ENCODE data around the gene CUEDC2.

CUEDC2 gene

GRCh38 chr10:102424916-102425315, 7.5 kb downstream of the CUEDC2 start:
- no peak for DNase-seq (ENCODE audit: low read depth)

DNA sequence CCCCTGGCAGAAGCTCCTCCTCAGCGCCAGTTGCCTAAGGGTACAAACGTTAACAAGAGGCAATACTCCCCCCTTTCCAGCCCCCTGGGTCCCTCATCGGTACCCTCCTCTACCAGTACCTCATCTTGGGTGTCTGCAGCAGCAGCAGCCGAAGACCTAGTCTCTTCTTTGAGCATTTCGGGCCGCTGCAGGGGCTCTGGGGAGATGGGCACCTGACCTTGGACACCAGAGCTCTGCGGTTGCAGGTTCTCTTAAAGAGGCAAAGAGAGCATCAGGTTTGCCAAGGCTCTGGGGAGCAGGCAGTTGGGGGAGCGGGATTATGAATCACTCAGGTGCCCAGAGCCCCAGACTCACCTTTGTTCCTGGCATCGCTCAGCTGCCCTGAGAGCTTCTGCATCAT, 8.2 kb downstream of the CUEDC2 start:
- no peak for DNase-seq (ENCODE audit: low read depth)

DNA sequence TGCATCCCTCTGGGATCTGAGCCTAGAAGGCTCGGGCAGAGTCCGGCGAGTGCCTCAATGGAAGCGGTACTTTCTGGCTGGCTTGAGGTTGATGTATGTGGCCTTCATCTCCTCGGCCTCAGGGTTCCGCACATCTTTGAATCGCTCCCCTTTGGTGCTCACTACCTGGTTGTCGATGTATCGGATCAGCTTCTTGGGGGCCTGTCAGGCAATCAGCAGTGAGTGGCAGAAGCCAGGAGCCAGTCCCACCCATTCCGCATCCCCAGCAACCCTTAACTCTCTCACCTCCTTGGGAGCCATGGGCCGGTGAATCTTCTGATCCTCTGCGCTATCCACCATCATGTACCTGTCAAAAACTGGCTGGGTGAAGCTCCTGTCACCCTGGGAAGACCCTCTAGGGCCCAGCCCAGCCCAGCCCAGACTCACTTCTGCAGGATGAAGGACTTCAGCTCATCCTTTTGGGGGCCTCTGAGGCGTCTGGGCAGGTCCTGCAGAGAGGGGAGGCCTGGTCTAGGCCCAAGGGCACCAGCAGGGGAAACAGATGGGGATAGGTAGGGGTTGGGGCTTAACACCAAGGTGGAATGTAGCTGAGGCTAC, 8.9 kb downstream of the CUEDC2 start:
- DNase-seq (ENCODE audit: low read depth) = no peak

DNA sequence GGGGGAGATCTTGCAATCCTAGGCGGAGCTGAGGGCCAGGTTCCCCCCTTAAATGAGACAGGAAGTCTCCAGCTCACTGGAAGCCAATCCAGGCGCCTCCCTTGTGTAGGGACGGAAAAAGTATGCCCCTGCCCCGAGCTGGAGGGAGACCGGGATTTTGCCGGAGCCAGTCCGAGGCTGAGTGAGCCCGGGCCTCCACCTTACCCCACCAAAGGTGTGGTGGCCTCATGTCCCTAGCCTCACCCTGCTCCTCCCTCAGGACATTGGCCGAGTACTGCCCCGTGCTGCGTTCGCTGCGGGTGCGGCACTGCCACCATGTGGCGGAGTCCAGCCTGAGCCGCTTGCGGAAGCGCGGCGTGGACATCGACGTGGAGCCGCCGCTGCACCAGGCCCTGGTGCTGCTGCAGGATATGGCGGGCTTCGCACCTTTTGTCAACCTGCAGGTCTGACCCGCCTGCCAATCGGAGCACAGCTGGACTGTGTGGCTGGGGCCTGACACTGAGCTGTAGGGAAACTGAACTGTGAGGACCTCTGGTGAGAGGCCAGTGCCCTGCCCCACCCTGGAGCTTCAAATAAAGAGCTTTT, 9.7 kb downstream of the CUEDC2 start:
- peak; percentile 46 for DNase-seq (ENCODE audit: low read depth)

- no peak for DNase-seq (ENCODE audit: low read depth)
Observed at GRCh38 chr10:102421757-102422512, 10.4 kb downstream of the CUEDC2 start.

DNA sequence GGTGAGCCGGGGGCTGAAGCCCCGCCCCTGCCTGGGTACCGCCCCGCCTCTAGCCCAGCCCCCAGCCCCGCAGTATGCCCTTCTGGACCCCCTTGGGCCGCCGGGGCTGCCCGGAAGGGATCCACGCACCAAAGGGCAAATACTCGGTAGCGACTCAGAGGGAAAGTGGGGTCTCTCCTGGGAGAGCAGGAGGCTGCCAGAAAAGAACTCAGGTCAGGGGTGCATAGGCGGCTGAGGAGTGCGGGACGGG, 10.9 kb downstream of the CUEDC2 start:
- DNase-seq (ENCODE audit: low read depth) = no peak

GRCh38 chr10:102420714-102421506, 11.5 kb downstream of the CUEDC2 start, which contains the start of gene FBXL15:
Gene FBXL15, plus strand, starts transcription at chr10:102420836. Its CDS starts 294 bp downstream, at chr10:102421130.
- DNase-seq (ENCODE audit: low read depth) = peak; percentile 95

- DNase-seq (ENCODE audit: low read depth) = no peak
Observed at GRCh38 chr10:102420181-102420713, 12.1 kb downstream of the CUEDC2 start.

DNA sequence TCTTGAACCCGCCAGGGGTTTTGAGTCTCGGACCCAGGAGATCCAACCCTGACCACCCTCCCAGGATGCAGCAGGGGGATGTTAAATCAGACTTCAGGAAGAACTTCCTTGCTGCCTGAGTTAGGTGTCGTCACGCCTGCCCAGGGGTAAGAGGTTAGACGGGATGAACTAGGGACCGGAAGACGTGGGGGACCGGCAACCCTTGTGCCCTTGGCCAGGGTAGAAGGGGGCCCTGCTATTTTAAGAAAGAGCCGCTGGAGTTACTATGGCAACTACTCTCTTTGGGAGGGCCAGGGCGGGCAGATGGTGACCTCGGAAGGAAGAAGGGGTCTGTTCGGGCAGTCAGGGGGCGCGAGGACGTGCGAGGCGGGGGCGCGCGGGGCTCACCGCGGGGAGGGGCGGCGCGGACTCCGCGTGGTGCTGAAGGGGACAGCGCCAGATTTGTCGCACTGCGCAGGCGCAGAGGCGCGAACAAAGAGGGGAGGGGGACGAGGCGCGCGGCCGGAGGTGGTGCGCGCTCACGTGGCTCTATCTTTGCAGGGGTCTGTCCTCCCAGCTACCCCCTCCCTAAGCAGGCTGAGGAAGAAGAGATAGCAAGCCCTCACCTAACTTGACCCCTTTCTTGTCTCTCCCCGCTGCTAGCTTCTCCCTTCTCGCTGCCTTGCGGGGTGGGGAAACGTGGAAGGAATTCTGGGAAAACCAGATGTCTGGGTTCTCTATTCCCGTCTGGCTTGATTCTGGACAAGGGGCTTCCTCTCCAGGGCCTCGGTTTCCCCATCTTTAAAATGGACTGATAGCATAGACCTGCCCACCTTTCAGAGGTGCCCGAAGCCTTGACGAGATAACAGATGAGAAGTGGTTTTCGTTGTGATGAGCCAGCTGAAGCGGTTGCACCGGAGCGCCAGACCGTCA, 12.8 kb downstream of the CUEDC2 start:
- no peak for DNase-seq (ENCODE audit: low read depth)

- DNase-seq (ENCODE audit: low read depth) = no peak
Observed at GRCh38 chr10:102418622-102419268, 13.6 kb downstream of the CUEDC2 start, which contains the start of gene PSD. Gene PSD, minus strand, starts transcription at chr10:102418785. Its CDS starts 1,747 bp downstream, at chr10:102417038.

GRCh38 chr10:102416695-102417094, 15.7 kb downstream of the CUEDC2 start:
- no peak for DNase-seq (ENCODE audit: low read depth)

DNA sequence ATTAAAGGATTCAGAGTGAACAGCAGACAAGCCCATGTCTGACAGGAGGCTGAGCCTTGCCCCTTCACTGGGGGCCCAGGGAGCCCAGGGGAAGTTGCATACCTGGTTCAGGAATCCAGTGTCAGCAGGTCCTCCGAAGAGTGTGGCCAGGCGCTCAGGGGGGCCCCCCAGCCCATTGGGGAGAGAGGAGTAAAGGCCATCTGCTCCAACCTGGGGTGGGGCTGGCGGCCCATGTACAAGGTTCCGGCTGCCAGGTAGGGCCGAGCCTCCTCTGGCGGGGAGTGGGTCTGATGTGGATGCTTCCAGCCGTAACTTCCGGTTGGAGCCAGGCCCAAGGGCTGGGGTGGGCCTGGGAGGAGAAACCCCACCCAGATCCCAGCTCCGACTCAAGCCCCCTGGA, 16.1 kb downstream of the CUEDC2 start:
- no peak for DNase-seq (ENCODE audit: low read depth)

DNA sequence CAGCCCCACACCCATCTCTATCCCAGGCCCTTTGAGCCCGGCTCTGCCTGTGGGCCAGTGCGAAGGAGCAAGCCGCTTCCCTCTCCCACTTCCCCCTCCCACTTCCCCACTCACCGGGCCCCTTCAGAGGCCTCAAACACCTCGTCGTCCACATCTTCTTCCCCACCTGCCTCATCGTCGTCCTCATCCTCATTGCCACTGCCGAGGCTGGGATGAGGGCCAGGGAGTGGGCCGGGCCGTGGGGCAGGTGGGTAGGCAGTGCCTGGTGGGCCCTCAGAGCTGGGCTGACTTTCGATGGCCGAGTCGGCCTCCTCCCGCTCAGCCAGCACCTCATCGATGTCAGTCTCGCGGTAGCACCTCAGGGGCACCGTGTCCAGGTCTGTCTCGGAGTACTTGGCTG, 17.6 kb downstream of the CUEDC2 start:
- no peak for DNase-seq (ENCODE audit: low read depth)

GRCh38 chr10:102413806-102414561, 18.4 kb downstream of the CUEDC2 start:
- no peak for DNase-seq (ENCODE audit: low read depth)

- DNase-seq (ENCODE audit: low read depth) = no peak
Observed at GRCh38 chr10:102413053-102413705, 19.2 kb downstream of the CUEDC2 start.

DNA sequence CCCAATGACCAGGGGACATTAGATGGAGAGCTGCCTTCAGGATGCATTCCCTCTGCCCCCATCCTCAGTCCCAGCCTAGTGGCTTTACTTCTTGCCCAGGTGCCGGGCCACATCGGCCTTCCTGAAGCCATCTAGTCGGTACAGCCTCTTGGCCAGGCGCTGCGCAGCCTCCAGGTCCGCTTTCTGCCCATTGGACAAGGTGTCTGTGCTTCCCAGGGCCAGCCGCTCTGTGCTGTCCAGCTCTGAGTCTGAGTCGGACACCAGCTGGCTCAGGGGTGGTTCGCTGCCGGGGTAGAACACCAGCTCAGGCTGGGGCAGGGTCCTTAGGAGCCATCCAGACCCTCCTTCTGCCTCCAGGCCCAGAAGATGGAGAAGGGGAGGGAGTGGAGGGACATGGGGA, 20.1 kb downstream of the CUEDC2 start:
- no peak for DNase-seq (ENCODE audit: low read depth)

DNA sequence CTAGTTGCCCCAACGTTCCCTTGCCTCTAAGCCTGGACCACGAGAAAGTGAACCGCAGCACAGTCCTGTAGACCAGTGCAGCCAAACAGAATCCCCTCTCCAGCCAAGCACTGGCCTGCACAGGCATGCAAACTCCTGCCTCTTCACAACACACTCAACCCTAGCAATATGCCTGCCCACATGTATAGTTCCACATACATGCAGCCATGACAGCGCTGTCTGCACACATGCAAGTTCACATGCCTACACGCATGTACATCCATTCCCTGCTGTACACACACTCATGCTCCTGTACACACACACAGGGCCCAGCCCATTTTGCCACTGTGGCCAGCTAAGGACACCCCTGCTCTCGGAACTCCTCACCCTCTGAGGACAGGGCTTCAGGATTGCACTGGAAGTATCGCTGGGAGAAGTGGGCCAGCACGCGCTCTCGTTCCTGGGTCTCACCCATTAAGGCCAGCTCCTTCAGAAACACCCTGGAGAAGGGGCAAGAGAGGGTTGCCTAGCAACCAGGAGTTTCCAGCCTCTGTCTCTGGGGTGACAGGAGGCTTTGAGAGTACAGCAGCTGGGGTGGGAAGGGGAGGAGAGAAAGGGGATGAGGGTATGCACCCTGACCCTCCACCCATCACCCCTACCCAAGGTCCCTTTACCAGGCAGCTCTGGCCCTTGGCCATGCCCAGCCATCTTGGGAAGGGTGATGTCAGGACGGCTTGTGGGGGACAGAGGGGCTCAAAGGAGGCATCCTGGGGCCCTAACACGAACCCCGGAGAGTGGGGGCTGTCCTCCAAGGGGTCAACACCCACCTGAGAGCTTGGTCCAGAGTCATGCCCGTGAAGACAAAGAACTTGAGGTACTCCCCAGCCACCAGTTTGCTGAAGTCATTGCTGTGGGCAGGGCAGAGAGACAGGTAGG, 20.8 kb downstream of the CUEDC2 start:
- no peak for DNase-seq (ENCODE audit: low read depth)

DNA sequence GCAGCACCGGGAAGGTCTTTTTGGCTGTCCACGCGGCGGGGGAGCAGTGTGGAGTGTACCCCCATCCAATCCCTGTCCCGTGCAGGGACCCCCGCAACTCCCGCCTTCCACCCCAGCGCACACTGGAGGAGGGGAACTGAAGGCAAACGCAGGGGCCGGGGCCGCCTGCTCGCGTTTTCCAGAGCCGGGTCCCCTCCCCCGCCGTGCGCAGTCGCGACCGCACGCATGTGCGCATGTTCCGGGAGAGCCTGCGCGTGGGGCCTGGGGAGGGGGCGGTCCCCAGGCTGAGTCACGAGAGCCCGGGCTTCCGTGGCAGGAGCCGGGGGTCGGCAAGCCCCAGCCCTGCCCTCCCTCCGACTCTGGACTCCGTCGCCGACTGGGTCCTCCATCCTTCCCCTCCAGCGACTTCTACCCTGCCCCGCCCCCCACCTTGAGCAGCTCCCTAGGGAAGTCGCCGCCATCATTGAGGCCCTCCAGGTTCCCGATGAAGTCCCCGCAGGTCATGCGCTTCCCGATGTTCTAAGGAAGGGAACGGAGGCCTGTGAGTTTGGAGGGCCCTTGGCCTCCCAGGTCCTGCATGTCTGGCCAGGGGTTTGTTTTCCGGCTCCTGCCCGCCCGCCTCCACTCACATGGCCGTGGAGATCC, 21.8 kb downstream of the CUEDC2 start:
- DNase-seq (ENCODE audit: low read depth) = no peak

All from GM04504 (cell line).